ENCODE measurements around the gene NRL. TPM values are rescaled to one million over a fixed set of nuclear protein-coding genes. Genes with fewer than 3 reads are reported as not detected.

The NRL gene
- total RNA-seq, 2 donors from 2014 or later, result 1.2 to 1.5 TPM

GRCh38 chr14:24145690-24146452 is 31.1 kb upstream of the NRL start:
- DNase-seq (no peak), ATAC-seq (no peak)
- intact Hi-C loops (cut with DNase I, micrococcal nuclease), result no loop called here

- no peak for DNase-seq
- intact Hi-C loops (cut with DNase I, micrococcal nuclease), result no loop called here
- ATAC-seq, result no peak
Measured at GRCh38 chr14:24145219-24145618, 30.5 kb upstream of the NRL start.

GRCh38 chr14:24144451-24144850 is 29.7 kb upstream of the NRL start:
- intact Hi-C loops (cut with DNase I, micrococcal nuclease), result no loop called here
- no peak for ATAC-seq
- no peak for DNase-seq

- intact Hi-C loops (cut with DNase I, micrococcal nuclease), result no loop called here
- ATAC-seq, result no peak
- no peak for DNase-seq
Measured at GRCh38 chr14:24143511-24143910, 28.8 kb upstream of the NRL start.

- peak; percentile 100 for DNase-seq
- ATAC-seq, result peak; percentile 81
- intact Hi-C loops (cut with DNase I, micrococcal nuclease), result no loop called here
Measured at GRCh38 chr14:24141097-24141880, 26.5 kb upstream of the NRL start, which contains the start of gene EMC9. Gene EMC9 (minus strand): TSS chr14:24141591. CDS start chr14:24141304, 287 bp downstream.

- intact Hi-C loops (cut with DNase I, micrococcal nuclease), result no loop called here
- no peak for DNase-seq
- ATAC-seq, result no peak
Measured at GRCh38 chr14:24139272-24139934, 24.7 kb upstream of the NRL start.

- no peak for ATAC-seq
- intact Hi-C loops (cut with DNase I, micrococcal nuclease), result no loop called here
- no peak for DNase-seq
Measured at GRCh38 chr14:24138396-24139271, 23.9 kb upstream of the NRL start.

GRCh38 chr14:24137529-24138395 is 23.0 kb upstream of the NRL start:
- ATAC-seq, result no peak
- no peak for DNase-seq
- intact Hi-C loops (cut with DNase I, micrococcal nuclease), result no loop called here

- intact Hi-C loops (cut with DNase I, micrococcal nuclease), result no loop called here
- DNase-seq, result peak in 1 of 2 donors; percentile 40
- no peak for ATAC-seq
Measured at GRCh38 chr14:24136684-24137528, 22.2 kb upstream of the NRL start.

- peak; percentile 93 for ATAC-seq
- intact Hi-C loops (cut with DNase I, micrococcal nuclease), result no loop called here
- peak; percentile 94 to 97 for DNase-seq
Measured at GRCh38 chr14:24135834-24136683, 21.3 kb upstream of the NRL start, which contains the start of gene PSME1. Gene PSME1 (plus strand): TSS chr14:24136194. CDS start chr14:24136263, 69 bp downstream.

GRCh38 chr14:24135584-24135833 is 20.8 kb upstream of the NRL start:
- intact Hi-C loops (cut with DNase I, micrococcal nuclease), result no loop called here
- ATAC-seq, result no peak

GRCh38 chr14:24133735-24134134 is 19.0 kb upstream of the NRL start:
- no peak for ATAC-seq
- no peak for DNase-seq
- intact Hi-C loops (cut with DNase I, micrococcal nuclease), result no loop called here

More at GRCh38 chr14:24135584-24135833, 20.8 kb upstream of the NRL start:
- no peak for DNase-seq

- intact Hi-C loops (cut with DNase I, micrococcal nuclease), result no loop called here
- ATAC-seq (no peak), DNase-seq (no peak)
Measured at GRCh38 chr14:24132976-24133375, 18.2 kb upstream of the NRL start.

- no peak for ATAC-seq
- intact Hi-C loops (cut with DNase I, micrococcal nuclease), result no loop called here
- DNase-seq, result peak in 1 of 2 donors; percentile 24
Measured at GRCh38 chr14:24132061-24132685, 17.4 kb upstream of the NRL start.

GRCh38 chr14:24131549-24131966 is 16.8 kb upstream of the NRL start:
- DNase-seq, result no peak
- intact Hi-C loops (cut with DNase I, micrococcal nuclease), result no loop called here
- ATAC-seq, result no peak
